HL-60 (cell line): ENCODE data around the gene ERBB4.

Experiments
- CTCF ChIP-seq: IDR thresholded peaks from one replicate; pipeline ENCODE4 v1.5.1; 2011; ENCODE audit warnings: low read length, control low read depth, inconsistent platforms; ENCODE audit not compliant: insufficient read depth
- GABPA ChIP-seq: IDR thresholded peaks from 2 replicates; pipeline ENCODE4 v1.6.1; 2012; ENCODE audit warnings: low read depth
- POLR2AphosphoS5 ChIP-seq: IDR thresholded peaks from 2 replicates; pipeline ENCODE4 v1.6.1; 2012; ENCODE audit warnings: low read depth

GRCh38 chr2:212428681-212429478 lies 109.7 kb downstream of the ERBB4 start:
- TF ChIP-seq GABPA: no peak
- no peak for TF ChIP-seq CTCF
- TF ChIP-seq POLR2AphosphoS5: no peak
